ENCODE measurements around the gene ELL2. TPM values are rescaled to one million over a fixed set of nuclear protein-coding genes. Genes with fewer than 3 reads are reported as not detected.
A peak's percentile ranks its signal among the peaks of the same experiment; 100 is the strongest.

The ELL2 gene
- total and polyA plus RNA-seq, 11 donors: 6.7 to 74.5 (median 31.1) TPM

DNA sequence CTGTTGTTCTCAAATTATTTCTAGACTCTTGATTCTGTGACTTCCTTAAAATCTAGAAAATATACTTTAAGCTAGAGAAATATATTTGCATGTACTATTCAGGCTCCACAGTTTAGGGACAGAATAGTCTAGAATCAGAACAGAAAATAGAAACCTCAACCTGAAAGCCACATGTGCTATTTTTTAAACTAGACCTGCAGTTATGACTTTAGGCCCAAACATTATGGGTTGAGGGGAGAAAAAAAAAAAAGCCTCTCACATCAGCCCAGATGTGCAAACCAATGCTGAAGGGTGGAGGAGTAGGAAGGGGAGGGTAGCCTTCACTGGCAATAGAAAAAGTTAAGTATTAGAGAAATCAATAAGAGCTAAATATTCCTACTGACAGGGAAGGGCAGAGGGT, 35.7 kb downstream of the ELL2 start:
- peaks cover 0 to 5% (median 0%) of the 10 kb centered on the region in 9 donors for H3K36me3 ChIP-seq
- intact Hi-C loops (cut with DNase I): no loop called here
- no peak for DNase-seq
- H3K4me1 ChIP-seq: peaks cover 0 to 38% (median 8%) of the 10 kb centered on the region in 12 donors
- no peak overlapping the region for H3K4me3 ChIP-seq
- H3K27ac ChIP-seq: no peak overlapping the region
- H3K27me3 ChIP-seq: no peaks in the 10 kb centered on the region
- ATAC-seq: no peak
- H3K9me3 ChIP-seq: no peaks in the 10 kb centered on the region
- no peak for TF ChIP-seq POLR2A (IDR thresholded peaks at IDR 0.05)
- TF ChIP-seq, protein P1, sequence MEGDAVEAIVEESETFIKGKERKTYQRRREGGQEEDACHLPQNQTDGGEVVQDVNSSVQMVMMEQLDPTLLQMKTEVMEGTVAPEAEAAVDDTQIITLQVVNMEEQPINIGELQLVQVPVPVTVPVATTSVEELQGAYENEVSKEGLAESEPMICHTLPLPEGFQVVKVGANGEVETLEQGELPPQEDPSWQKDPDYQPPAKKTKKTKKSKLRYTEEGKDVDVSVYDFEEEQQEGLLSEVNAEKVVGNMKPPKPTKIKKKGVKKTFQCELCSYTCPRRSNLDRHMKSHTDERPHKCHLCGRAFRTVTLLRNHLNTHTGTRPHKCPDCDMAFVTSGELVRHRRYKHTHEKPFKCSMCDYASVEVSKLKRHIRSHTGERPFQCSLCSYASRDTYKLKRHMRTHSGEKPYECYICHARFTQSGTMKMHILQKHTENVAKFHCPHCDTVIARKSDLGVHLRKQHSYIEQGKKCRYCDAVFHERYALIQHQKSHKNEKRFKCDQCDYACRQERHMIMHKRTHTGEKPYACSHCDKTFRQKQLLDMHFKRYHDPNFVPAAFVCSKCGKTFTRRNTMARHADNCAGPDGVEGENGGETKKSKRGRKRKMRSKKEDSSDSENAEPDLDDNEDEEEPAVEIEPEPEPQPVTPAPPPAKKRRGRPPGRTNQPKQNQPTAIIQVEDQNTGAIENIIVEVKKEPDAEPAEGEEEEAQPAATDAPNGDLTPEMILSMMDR (IDR thresholded peaks at IDR 0.05): no peak

DNA sequence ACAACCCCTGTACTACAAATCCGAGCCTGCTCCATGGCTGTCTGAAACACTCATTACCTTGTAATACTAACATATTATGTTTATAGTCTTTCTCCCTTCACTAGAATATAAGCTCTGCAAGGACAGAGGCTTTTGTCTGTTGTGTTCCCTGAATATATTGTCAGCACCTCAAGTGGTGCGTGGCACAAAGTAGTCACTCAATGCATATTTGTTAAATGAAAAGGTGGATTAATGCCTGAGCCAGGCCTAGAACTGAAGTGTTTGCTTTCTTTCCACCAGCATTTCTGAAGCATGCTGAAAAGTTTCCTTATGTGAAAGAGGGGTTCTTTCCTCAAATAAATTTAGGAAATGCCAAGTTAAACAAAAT, 36.3 kb downstream of the ELL2 start:
- no peak for TF ChIP-seq POLR2A (IDR thresholded peaks at IDR 0.05)
- TF ChIP-seq, protein P1 (IDR thresholded peaks at IDR 0.05): no peak
- DNase-seq (no peak), ATAC-seq (no peak)
- H3K36me3 ChIP-seq: no peaks in the 10 kb centered on the region
- H3K27me3 ChIP-seq: no peaks in the 10 kb centered on the region
- no peak overlapping the region for H3K27ac ChIP-seq
- H3K4me1 ChIP-seq: peaks cover 0 to 38% (median 3%) of the 10 kb centered on the region in 12 donors
- WGBS, 4 donors: 88 to 96% (median 93%) methylated on average over 2 of the region's 2 CpGs
- no peaks in the 10 kb centered on the region for H3K9me3 ChIP-seq
- intact Hi-C loops (cut with DNase I): no loop called here
- no peak overlapping the region for H3K4me3 ChIP-seq

DNA sequence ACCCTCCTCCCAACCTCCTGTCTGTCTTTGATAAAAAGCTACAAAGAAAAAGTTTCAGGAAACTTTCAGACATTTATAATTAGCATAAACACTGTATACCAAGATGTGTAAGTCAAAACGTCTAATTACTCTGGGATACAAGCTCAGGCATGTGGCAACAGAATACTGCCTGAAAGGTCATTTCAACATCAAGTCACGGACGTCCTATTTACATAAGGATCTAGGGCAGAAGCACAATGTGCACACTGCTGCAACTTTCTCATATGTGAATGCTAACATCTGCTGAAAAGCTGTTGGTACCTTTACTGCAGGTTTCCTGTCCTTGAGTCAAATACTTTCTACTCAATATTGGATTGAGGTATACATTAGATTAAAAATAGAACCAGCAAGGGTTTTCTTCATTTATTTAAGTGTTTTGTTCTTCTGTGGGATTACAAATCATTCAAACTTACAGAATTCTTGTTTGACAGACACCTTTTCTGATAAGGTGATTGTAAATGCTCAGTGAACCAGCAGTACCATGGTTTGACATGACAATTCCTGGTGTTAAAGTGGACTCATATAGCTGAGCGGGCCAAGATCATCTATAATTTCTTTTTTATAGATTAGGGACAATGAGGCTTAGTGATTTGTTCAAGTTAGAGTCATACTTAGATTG, 36.8 kb downstream of the ELL2 start:
- no peaks in the 10 kb centered on the region for H3K9me3 ChIP-seq
- TF ChIP-seq, protein P1 (IDR thresholded peaks at IDR 0.05): no peak
- TF ChIP-seq POLR2A (IDR thresholded peaks at IDR 0.05): no peak
- H3K27me3 ChIP-seq: no peaks in the 10 kb centered on the region
- DNase-seq (no peak), ATAC-seq (peak in 3 of 4 donors; percentile 49 to 62 (median 56))
- 53 to 70% (median 61%) methylated on average over 4 of the region's 4 CpGs for WGBS, 4 donors
- no peaks in the 10 kb centered on the region for H3K36me3 ChIP-seq
- intact Hi-C loops (cut with DNase I): no loop called here
- H3K4me1 ChIP-seq: peaks cover 0 to 41% (median 2%) of the 10 kb centered on the region in 12 donors
- H3K4me3 ChIP-seq: no peak overlapping the region
- H3K27ac ChIP-seq: no peak overlapping the region

DNA sequence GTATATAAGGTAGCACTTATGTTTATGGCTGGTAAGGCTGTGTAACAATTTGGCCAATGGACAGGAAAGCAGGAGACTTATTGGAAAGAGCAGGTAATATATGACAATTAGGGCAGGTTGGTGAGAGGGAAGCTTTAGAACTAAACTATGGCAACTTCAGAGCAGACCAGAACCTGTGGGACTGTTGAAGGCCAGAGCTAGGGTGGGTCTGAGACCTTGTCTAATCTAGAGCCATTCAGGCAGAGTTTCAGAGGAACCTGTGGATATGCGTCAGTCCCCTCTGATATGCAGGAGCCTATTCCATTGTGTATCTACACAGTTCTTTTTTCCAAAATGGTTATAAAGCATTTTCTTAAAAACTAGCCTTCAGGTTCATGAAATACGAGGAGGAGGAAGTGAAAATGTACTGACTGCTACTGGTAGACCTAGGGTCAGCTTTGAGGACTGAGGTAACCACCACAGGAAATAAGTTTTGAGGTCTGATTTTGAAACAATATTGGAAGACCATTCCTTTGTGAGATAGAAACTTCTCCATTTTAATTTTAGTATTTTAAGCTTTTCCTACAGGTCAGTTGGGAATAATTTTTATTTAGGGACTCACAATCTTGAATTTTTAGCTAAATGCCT, 37.6 kb downstream of the ELL2 start:
- no peaks in the 10 kb centered on the region for H3K27me3 ChIP-seq
- intact Hi-C loops (cut with DNase I): no loop called here
- no peak overlapping the region for H3K27ac ChIP-seq
- 88 to 96% (median 92%) methylated on average over 2 of the region's 2 CpGs for WGBS, 4 donors
- TF ChIP-seq, protein P1 (IDR thresholded peaks at IDR 0.05): no peak
- TF ChIP-seq POLR2A (IDR thresholded peaks at IDR 0.05): no peak
- H3K4me1 ChIP-seq: peaks cover 0 to 48% (median 2%) of the 10 kb centered on the region in 12 donors
- peak in 3 of 4 donors; percentile 6 to 26 (median 12) for ATAC-seq
- H3K36me3 ChIP-seq: no peaks in the 10 kb centered on the region
- no peak for DNase-seq
- no peak overlapping the region for H3K4me3 ChIP-seq
- H3K9me3 ChIP-seq: no peaks in the 10 kb centered on the region

Data from heart left ventricle (tissue), 16 donors.